ENCODE data around the gene PARVG. TPM values are rescaled to one million over a fixed set of nuclear protein-coding genes. Genes with fewer than 3 reads are reported as not detected.

Gene PARVG
- total RNA-seq, 4 donors from 2014 or later, result 1.00 to 37.8 (median 20.6) TPM

- no peaks in the 10 kb centered on the region for H3K9me3 ChIP-seq
- H3K27me3 ChIP-seq, result no peaks in the 10 kb centered on the region
- no peak overlapping the region for H3K27ac ChIP-seq
- WGBS, 2 donors (ENCODE audit: low coverage in 1 of 2), result 81% methylated on average over 3 of the region's 3 CpGs
- TF ChIP-seq EP300 (IDR thresholded peaks at IDR 0.05; ENCODE audit: low read depth) (no peak), POLR2A (IDR thresholded peaks at IDR 0.05) (no peak), POLR2AphosphoS5 (IDR thresholded peaks at IDR 0.05) (no peak)
- TF ChIP-seq, protein P1, sequence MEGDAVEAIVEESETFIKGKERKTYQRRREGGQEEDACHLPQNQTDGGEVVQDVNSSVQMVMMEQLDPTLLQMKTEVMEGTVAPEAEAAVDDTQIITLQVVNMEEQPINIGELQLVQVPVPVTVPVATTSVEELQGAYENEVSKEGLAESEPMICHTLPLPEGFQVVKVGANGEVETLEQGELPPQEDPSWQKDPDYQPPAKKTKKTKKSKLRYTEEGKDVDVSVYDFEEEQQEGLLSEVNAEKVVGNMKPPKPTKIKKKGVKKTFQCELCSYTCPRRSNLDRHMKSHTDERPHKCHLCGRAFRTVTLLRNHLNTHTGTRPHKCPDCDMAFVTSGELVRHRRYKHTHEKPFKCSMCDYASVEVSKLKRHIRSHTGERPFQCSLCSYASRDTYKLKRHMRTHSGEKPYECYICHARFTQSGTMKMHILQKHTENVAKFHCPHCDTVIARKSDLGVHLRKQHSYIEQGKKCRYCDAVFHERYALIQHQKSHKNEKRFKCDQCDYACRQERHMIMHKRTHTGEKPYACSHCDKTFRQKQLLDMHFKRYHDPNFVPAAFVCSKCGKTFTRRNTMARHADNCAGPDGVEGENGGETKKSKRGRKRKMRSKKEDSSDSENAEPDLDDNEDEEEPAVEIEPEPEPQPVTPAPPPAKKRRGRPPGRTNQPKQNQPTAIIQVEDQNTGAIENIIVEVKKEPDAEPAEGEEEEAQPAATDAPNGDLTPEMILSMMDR (IDR thresholded peaks at IDR 0.05), result no peak
- H3K4me3 ChIP-seq, result no peak overlapping the region
- H3K36me3 ChIP-seq, result no peaks in the 10 kb centered on the region
- in situ Hi-C loops (cut with MboI; ENCODE audit: low pct_ligation_motif_present in 1 of 4, low pct_unique_long_range_greater_than_20kb in 1 of 4, low sequenced_read_pairs in 3 of 4) (no loop called here), intact Hi-C loops (cut with DNase I; ENCODE audit: low total_unique reads) (no loop called here)
- no peak for DNase-seq
- peaks cover 0 to 18% (median 4%) of the 10 kb centered on the region in 4 donors for H3K4me1 ChIP-seq
Observed at GRCh38 chr22:44213489-44214043, 32.8 kb downstream of the PARVG start.

- Histone ChIP-seq H3K27me3 (no peaks in the 10 kb centered on the region), H3K4me3 (no peak overlapping the region), H3K4me1 (peaks cover 0 to 18% (median 4%) of the 10 kb centered on the region in 4 donors), H3K27ac (no peak overlapping the region), H3K36me3 (no peaks in the 10 kb centered on the region), H3K9me3 (no peaks in the 10 kb centered on the region)
- TF ChIP-seq POLR2A (IDR thresholded peaks at IDR 0.05), result no peak
- no peak for TF ChIP-seq POLR2AphosphoS5 (IDR thresholded peaks at IDR 0.05)
- TF ChIP-seq, protein P1 (IDR thresholded peaks at IDR 0.05), result no peak
- no peak for TF ChIP-seq EP300 (IDR thresholded peaks at IDR 0.05; ENCODE audit: low read depth)
- no peak for DNase-seq
- 82% methylated on average over 3 of the region's 3 CpGs; no CpG with 5 or more reads in 1 of the 2 donors for whole genome bisulfite sequencing, 2 donors (ENCODE audit: low coverage in 1 of 2)
- in situ Hi-C loops (cut with MboI; ENCODE audit: low pct_ligation_motif_present in 1 of 4, low pct_unique_long_range_greater_than_20kb in 1 of 4, low sequenced_read_pairs in 3 of 4) (no loop called here), intact Hi-C loops (cut with DNase I; ENCODE audit: low total_unique reads) (no loop called here)
Observed at GRCh38 chr22:44214187-44214586, 33.5 kb downstream of the PARVG start.

DNA sequence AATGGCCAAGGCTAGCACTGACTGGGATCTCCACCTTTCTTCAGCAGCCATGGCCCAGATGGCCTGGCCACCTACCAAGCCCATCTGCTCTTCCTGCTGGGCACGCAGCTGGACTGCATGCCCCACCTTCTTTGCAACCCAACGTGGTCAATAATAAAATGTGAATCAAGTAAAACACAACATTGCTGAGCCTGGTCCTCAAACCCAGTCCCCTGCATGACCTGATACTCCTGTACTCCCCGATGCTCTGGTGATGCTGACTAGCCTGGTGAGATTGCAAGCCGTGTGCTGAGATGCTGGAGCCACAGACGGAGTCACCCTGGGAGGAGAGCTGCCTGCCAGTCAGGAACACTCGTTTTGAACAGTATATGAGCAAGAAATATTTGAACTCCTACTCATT, 34.0 kb downstream of the PARVG start:
- intact Hi-C loops (cut with DNase I; ENCODE audit: low total_unique reads), result no loop called here
- peaks cover 0 to 18% (median 4%) of the 10 kb centered on the region in 4 donors for H3K4me1 ChIP-seq
- in situ Hi-C loops (cut with MboI; ENCODE audit: low pct_ligation_motif_present in 1 of 4, low pct_unique_long_range_greater_than_20kb in 1 of 4, low sequenced_read_pairs in 3 of 4), result no loop called here
- H3K9me3 ChIP-seq, result no peaks in the 10 kb centered on the region
- DNase-seq, result no peak
- no peak overlapping the region for H3K4me3 ChIP-seq
- no peaks in the 10 kb centered on the region for H3K27me3 ChIP-seq
- no peak for TF ChIP-seq POLR2A (IDR thresholded peaks at IDR 0.05)
- TF ChIP-seq EP300 (IDR thresholded peaks at IDR 0.05; ENCODE audit: low read depth), result no peak
- TF ChIP-seq, protein P1 (IDR thresholded peaks at IDR 0.05), result no peak
- no peak for TF ChIP-seq POLR2AphosphoS5 (IDR thresholded peaks at IDR 0.05)
- no peaks in the 10 kb centered on the region for H3K36me3 ChIP-seq
- WGBS, 2 donors (ENCODE audit: low coverage in 1 of 2), result 64 to 75% methylated on average over 4 to 6 of the region's 6 CpGs
- no peak overlapping the region for H3K27ac ChIP-seq

DNA sequence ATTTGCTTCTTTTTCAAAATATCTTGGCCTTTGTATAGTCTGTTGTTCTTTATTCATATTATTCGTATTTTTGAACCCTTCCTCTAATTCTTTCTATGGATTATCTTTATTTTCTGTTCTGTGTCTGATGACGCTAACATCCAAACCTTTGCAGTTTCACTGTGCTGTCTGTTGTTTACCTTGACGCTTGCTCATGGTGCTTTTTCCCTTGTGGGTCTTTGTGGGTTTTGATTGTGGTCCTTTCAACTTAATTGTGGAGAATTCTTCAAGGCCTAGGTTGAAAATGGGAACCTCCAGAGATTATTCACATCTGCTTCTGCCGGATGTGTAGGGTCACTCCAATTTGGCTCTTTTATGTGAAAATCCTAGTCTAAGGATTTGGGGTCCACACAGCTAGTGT, 34.6 kb downstream of the PARVG start:
- peaks cover 0 to 18% (median 4%) of the 10 kb centered on the region in 4 donors for H3K4me1 ChIP-seq
- no peaks in the 10 kb centered on the region for H3K36me3 ChIP-seq
- H3K9me3 ChIP-seq, result no peaks in the 10 kb centered on the region
- 83 to 86% methylated on average over 2 to 4 of the region's 4 CpGs for WGBS, 2 donors (ENCODE audit: low coverage in 1 of 2)
- no peaks in the 10 kb centered on the region for H3K27me3 ChIP-seq
- H3K27ac ChIP-seq, result no peak overlapping the region
- TF ChIP-seq, protein P1 (IDR thresholded peaks at IDR 0.05), result no peak
- TF ChIP-seq POLR2AphosphoS5 (IDR thresholded peaks at IDR 0.05), result no peak
- no peak for TF ChIP-seq POLR2A (IDR thresholded peaks at IDR 0.05)
- TF ChIP-seq EP300 (IDR thresholded peaks at IDR 0.05; ENCODE audit: low read depth), result no peak
- no peak for DNase-seq
- in situ Hi-C loops (cut with MboI; ENCODE audit: low pct_ligation_motif_present in 1 of 4, low pct_unique_long_range_greater_than_20kb in 1 of 4, low sequenced_read_pairs in 3 of 4), result no loop called here
- no peak overlapping the region for H3K4me3 ChIP-seq
- intact Hi-C loops (cut with DNase I; ENCODE audit: low total_unique reads), result no loop called here
